Muscle of arm (tissue), 14 donors: ENCODE results near the gene RAB6B. TPM values are rescaled to one million over a fixed set of nuclear protein-coding genes. Genes with fewer than 3 reads are reported as not detected.
A peak's percentile ranks its signal among the peaks of the same experiment; 100 is the strongest.

Experiments
- DNase-seq: peaks from one replicate; pipeline ENCODE4 v3.0.0-alpha.2; 2013
- long read RNA-seq, 11 donors: transcript quantifications; one replicate each; lab custom pipeline, GENCODE V29; 2026
- polyA plus RNA-seq, 12 donors: library from polyadenylated mRNA; unstranded; fragments of 120-200 nt; gene quantifications; one replicate each; pipeline ENCODE4 v1.2.1, GENCODE V29; 2013; ENCODE audit not compliant: insufficient read length in 12 of 12

The RAB6B gene
- polyA plus RNA-seq: 10 to 100 TPM in 3 of 12 donors, 1 to 10 TPM in 8, not detected in 1; 6.6 to 23.0 (median 9.0) TPM
- long read RNA-seq, donor 1, full-length matches to known transcripts: 4 of 10 reads
- long read RNA-seq, donor 1, partial matches to known transcripts: 6 of 10 reads
- long read RNA-seq, donor 1, other reads (novel, unspliced or antisense): 0 of 10 reads
- long read RNA-seq, donor 2, full-length matches to known transcripts: 3 of 3 reads
- long read RNA-seq, donor 2, partial matches to known transcripts: 0 of 3 reads
- long read RNA-seq, donor 2, other reads (novel, unspliced or antisense): 0 of 3 reads
- long read RNA-seq, donor 3, full-length matches to known transcripts: 3 of 3 reads
- long read RNA-seq, donor 3, partial matches to known transcripts: 0 of 3 reads
- long read RNA-seq, donor 3, other reads (novel, unspliced or antisense): 0 of 3 reads
- long read RNA-seq, donor 4, full-length matches to known transcripts: 1 of 1 reads
- long read RNA-seq, donor 4, partial matches to known transcripts: 0 of 1 reads
- long read RNA-seq, donor 4, other reads (novel, unspliced or antisense): 0 of 1 reads
- long read RNA-seq, donor 5, full-length matches to known transcripts: 8 of 8 reads
- long read RNA-seq, donor 5, partial matches to known transcripts: 0 of 8 reads
- long read RNA-seq, donor 5, other reads (novel, unspliced or antisense): 0 of 8 reads
- long read RNA-seq, donor 6: 0 reads
- long read RNA-seq, donor 7, full-length matches to known transcripts: 1 of 1 reads
- long read RNA-seq, donor 7, partial matches to known transcripts: 0 of 1 reads
- long read RNA-seq, donor 7, other reads (novel, unspliced or antisense): 0 of 1 reads
- long read RNA-seq, donor 8, full-length matches to known transcripts: 5 of 5 reads
- long read RNA-seq, donor 8, partial matches to known transcripts: 0 of 5 reads
- long read RNA-seq, donor 8, other reads (novel, unspliced or antisense): 0 of 5 reads
- long read RNA-seq, donor 9, full-length matches to known transcripts: 2 of 2 reads
- long read RNA-seq, donor 9, partial matches to known transcripts: 0 of 2 reads
- long read RNA-seq, donor 9, other reads (novel, unspliced or antisense): 0 of 2 reads
- long read RNA-seq, donor 10, full-length matches to known transcripts: 3 of 3 reads
- long read RNA-seq, donor 10, partial matches to known transcripts: 0 of 3 reads
- long read RNA-seq, donor 10, other reads (novel, unspliced or antisense): 0 of 3 reads
- long read RNA-seq, donor 11, full-length matches to known transcripts: 5 of 5 reads
- long read RNA-seq, donor 11, partial matches to known transcripts: 0 of 5 reads
- long read RNA-seq, donor 11, other reads (novel, unspliced or antisense): 0 of 5 reads

- DNase-seq: peak; percentile 43
These were observed at the start of gene RAB6B for GRCh38 chr3:133895208-133896001. Gene RAB6B, minus strand, starts transcription at chr3:133895882. Its CDS starts 416 bp downstream, at chr3:133895466.

DNA sequence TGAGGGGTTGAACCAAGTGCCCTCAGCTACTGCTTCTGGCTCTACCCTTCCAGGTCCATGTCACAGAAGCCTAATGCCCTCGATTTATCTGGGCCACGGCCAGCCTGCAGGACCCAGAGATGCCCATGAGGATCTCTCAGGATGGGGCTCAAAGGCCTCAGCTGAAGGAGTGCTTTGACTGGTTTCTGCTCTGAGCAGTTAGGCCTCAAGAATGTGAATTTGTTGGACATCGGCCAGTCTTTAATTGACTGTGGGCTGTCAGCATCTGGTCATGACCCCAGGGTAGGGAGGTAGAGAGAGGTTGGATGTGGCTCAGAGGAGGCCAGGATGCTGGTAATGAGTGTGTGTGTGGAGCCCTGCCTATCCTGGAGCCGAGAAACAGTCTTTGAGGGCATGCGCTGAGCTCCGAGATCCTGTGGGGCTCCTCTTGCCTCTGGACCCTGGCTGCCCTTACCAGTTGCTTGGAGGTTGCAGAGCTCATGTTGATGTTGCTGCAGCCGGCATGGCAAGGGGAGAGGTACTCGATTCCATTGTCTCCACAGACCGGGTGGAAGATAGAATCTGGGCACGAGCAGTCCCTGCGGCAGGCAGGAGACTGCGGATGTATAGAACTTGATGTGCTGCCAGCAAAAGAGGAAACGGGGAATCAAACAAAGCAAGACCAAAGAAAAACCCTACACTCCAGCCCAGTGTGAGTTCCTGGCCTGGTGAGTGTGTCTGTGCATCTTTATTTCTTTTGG, 49.1 kb upstream of the RAB6B start:
- DNase-seq: no peak

DNA sequence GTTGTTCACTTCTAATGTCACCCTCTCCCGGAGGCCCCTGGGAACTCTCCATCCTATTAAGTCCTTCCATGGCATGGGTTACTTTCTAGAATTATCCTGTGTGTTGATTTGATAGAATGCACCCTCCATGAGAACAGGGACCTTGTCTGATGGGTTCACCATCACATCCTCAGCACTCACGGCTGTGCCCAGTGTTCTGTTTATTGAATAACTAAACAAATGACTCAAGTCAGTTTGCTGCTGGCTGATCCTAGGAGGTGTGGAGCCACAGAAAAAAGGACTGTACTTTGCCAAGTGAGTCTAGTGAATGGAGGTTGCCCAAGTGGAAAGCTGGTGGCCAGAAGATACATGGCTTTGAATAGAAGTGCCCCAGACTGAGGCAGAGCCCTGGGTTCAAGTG, 48.5 kb upstream of the RAB6B start:
- DNase-seq: no peak

GRCh38 chr3:133943639-133944141, 48.0 kb upstream of the RAB6B start:
- DNase-seq: no peak

DNA sequence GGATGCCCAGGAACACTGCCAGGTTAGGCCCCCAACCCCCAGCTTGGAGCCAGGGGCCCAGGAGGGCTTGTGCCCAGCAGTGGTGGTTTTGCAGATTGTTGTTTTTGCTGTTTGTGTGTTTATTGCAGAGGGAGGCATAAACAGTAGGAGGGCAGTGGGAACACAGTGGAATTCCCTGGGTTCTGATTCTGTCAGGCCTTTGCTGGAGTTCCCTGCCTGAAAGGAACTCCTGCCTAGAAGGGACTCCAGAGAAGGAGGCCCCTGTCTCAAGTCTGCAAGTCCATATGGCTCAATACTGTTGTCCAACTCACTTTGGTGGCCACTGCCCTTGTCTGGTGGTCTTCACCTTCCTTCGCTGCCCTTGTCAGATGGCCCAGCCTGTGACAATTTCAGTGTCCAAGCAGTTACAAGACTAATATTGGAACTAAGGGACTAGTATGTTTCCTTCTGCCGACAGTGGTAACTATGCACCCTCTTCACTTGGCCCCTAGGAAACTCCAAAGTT, 47.4 kb upstream of the RAB6B start:
- no peak for DNase-seq

DNA sequence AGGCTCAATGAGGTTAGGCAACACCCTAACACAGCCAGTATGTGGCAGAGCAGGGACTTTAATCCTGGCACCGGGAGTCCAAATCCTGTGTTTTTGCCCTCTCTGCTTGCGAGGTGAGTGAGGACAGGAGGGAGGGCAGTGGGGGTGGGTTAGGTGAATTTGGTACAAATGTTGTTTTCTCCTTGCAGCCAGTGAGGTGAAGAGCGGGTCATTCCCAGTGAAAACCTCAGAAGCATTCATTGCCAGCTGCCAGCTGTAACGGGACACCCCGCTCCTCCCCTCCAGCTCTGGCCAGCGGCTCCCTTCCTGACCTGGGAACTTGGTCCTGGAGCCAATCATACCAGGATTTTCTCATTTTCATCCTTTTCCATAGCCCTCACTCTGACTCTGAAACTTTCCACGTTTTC, 45.7 kb upstream of the RAB6B start:
- peak; percentile 51 for DNase-seq

DNA sequence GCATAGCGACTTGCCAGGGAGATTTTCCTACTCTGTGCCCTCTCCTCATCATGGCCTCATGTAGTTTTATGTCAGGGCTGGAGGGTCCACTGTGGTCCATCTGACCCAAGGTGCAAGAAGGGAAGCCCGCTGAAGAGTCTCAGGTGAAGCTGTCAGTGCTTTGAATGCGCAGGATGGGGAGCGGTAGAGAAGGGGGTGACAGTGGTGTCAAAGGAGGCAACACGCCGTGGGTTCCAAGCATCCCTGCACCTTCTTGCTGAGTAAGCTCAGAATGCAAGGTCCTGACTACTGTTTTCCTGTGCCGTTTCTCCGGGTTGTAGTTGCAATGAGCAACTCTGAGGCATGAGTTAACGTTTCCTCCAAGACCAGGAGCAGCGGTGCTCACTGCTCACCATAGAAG, 44.9 kb upstream of the RAB6B start:
- no peak for DNase-seq

DNA sequence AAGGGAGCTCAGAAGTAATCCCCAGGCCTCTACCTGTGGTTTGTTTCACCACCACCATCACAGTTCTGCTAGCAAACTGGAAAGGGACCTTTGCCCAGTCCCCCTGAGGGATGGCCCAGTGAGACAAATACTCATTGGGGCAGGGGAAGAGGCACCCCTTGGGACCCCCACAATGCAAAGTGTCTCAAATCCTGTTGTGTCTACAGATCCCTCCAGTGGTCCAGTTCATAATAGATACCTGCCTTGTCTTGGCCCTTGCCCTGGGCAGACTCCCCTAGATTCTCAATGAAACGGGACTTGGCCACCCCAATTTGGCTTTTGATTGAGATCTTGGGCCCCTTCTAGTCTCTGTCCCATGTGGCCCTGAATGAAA, 43.8 kb upstream of the RAB6B start:
- DNase-seq: no peak

GRCh38 chr3:133938770-133939462, 43.2 kb upstream of the RAB6B start:
- DNase-seq: no peak

DNA sequence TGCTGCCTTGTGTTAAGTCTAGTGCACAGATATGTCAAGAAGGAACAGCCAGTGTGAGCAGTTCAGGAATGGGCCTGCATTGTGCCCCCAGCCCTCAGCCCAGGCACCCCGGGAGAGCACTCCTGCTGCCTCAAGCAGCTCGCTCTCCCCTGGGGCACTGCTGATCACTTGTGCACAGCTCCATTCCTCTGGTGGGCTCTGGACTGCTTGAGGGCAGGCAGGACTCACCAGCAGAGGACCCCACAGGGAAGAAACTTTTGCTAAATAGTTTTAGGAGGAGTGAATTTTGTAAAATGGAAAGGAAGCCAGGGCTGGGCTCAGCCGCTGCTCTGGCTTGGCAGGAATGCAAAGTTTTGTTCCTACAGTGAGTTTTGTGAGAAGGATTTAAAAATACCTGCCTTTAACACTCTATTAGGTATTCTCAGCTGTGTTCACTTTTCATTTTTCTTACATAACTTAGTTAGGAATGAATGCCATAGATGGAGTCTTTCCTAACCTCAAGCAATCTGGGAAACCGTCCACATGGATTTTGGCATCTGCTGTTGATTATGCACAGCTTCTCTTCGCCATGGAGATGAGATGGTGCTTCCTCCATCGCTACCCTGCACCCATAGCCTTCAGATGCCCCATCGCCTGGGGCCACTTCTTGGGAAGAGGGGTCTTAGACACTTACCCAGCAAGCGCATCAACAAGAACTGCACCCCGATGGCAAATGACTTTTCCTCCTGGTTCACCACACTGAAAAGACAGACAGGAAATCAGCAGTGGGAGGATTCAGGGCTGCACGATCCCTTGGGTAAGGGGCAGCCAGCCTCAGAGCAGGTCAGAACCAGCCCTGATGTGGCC, 42.3 kb upstream of the RAB6B start:
- DNase-seq: peak; percentile 76

GRCh38 chr3:133937061-133937686, 41.5 kb upstream of the RAB6B start:
- DNase-seq: no peak

- no peak for DNase-seq
These were observed 40.4 kb upstream of the RAB6B start for GRCh38 chr3:133935843-133936769.

- DNase-seq: no peak
These were observed 39.5 kb upstream of the RAB6B start for GRCh38 chr3:133934996-133935842.

GRCh38 chr3:133934073-133934970, 38.6 kb upstream of the RAB6B start:
- DNase-seq: no peak
